NT2/D1 (cell line): ENCODE results near the gene SCRN2.
A peak's percentile ranks its signal among the peaks of the same experiment; 100 is the strongest.

ENCODE experiments used
- DNase-seq: peaks from one replicate; pipeline ENCODE4 v3.0.0-alpha.2; 2011; ENCODE audit warnings: low read depth, low spot score
- H3K27me3 ChIP-seq: 2 replicates; pipeline ENCODE4 v1.6.0; 2011; ENCODE audit warnings: mild to moderate bottlenecking; ENCODE audit not compliant: insufficient read length, insufficient read depth
- H3K36me3 ChIP-seq: 2 replicates; pipeline ENCODE4 v1.6.1; 2011; ENCODE audit warnings: mild to moderate bottlenecking, low read length, mixed read lengths; ENCODE audit not compliant: insufficient read depth, insufficient read length
- H3K4me1 ChIP-seq: 2 replicates; pipeline ENCODE4 v1.5.1; 2011; ENCODE audit not compliant: insufficient read depth, insufficient read length
- H3K4me3 ChIP-seq: 2 replicates; pipeline ENCODE4 v1.5.1; 2011; ENCODE audit warnings: low read depth; ENCODE audit not compliant: insufficient read length
- H3K9ac ChIP-seq: 2 replicates; pipeline ENCODE4 v1.6.0; 2011; ENCODE audit warnings: low read depth; ENCODE audit not compliant: insufficient read length
- H3K9me3 ChIP-seq: 2 replicates; pipeline ENCODE4 v1.5.1; 2011; ENCODE audit warnings: mild to moderate bottlenecking, low read length; ENCODE audit not compliant: insufficient read depth
- SUZ12 ChIP-seq: IDR thresholded peaks from 2 replicates; pipeline ENCODE4 v1.6.1; 2011; ENCODE audit not compliant: insufficient read length, insufficient read depth; ENCODE audit errors: extremely low read depth
- YY1 ChIP-seq: IDR thresholded peaks from 2 replicates; pipeline ENCODE4 v1.6.1; 2011; ENCODE audit not compliant: insufficient read length, insufficient read depth
- ZNF274 ChIP-seq: IDR thresholded peaks from 2 replicates; pipeline ENCODE4 v1.6.1; 2011; ENCODE audit warnings: mild to moderate bottlenecking, low read depth, low read length

SCRN2 gene

DNA sequence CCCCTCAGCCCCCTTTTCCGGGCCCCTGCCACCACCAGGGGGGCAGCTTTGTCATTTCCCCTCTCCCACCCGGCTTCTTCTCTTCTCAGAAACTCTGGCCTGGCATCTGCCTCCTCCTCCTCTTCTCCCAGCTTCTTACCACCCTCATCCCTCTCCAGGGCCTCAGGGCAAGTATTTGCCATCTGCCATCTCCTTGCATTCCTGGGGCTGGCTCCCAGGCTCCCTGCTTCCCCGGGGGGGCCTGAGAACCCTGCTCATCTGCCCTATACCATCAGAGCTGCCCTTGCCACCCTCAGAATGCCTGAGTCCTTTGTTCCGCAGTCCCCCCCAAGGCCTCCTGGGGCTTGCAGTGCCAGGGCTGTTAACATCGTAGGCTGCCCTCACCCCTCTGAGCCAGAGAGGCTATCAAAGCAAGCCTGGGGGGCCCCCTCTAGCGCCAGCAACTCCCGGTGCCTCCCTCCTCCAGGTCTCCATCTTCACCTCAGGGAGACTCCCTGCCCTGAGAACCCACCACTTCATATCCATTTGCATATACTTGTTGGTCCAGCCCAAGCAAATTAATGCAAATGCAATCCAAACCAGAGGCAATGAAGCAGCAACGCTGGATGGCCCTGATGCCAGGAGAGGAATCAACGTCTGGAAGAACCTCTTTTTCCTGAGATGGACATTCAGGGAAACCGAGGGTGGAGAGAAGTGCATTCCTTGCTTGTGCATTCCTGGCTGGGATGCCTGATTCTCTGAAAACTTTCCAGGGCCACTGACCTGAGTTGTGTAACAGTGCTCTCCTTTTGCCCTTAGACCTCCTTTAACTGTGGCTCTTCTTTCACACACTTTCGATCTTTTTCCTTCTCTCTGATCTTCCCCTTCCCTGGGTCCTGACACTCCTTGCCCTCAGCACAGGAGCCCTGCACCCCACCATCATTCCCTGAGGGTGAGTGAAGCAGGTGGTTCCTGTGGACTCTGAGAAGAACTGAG, 34.2 kb upstream of the SCRN2 start:
- H3K4me3 ChIP-seq: no peak overlapping the region
- no peaks in the 10 kb centered on the region for H3K9me3 ChIP-seq
- no peak for DNase-seq
- no peaks in the 10 kb centered on the region for H3K36me3 ChIP-seq
- peaks cover 15% of the 10 kb centered on the region for H3K27me3 ChIP-seq
- no peak overlapping the region for H3K9ac ChIP-seq
- peaks cover 27% of the 10 kb centered on the region for H3K4me1 ChIP-seq
- TF ChIP-seq ZNF274: no peak
- no peak for TF ChIP-seq YY1
- no peak for TF ChIP-seq SUZ12

DNA sequence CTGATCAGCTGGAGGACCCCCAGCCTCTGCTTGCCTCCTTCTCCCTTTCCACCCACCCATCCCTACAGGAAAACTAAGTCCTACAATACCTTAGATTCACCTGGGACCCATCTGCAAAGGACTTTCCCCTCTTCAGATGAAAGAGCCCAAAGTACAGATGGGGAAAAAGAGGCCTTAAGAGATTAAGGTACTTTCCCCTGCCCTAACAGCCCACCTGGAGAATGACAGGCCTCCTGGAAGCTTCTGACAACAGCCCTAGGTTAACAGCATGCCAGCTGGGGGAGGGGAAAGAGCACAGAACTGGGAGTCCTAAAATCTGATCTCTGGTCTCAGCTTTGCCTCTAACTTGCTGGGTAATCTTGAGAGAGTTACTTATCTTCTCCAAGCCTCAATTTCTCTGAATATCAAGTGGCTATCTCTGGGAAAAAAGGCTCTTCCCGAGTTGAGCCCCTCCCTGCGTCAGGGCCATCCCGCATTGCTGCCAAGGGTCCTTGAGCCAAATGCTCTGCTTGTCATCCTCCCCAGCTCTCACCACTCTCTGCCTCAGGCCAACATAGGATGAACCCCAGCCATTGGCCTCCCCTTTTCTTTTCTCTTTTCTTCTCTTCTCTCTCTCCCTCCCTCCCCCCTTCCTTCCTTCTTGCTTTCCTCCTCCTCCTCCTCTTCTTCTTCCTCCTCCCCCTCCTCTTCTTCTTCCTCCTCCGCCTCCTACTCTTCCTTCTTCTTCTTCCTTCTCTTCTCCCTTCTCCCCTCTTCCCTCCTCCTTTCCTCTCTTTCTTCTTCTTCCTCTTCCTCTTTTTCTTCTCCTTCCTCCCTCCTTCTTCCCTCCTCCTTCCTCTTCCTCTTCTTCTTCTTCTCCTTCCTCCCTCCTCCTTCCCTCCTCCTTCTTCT, 32.4 kb upstream of the SCRN2 start:
- no peak for TF ChIP-seq YY1
- TF ChIP-seq ZNF274: no peak
- TF ChIP-seq SUZ12: no peak
- H3K4me1 ChIP-seq: peaks cover 29% of the 10 kb centered on the region
- H3K9ac ChIP-seq: peak overlapping the region; percentile 16
- DNase-seq: no peak
- H3K4me3 ChIP-seq: no peak overlapping the region
- no peaks in the 10 kb centered on the region for H3K9me3 ChIP-seq
- peaks cover 15% of the 10 kb centered on the region for H3K27me3 ChIP-seq
- H3K36me3 ChIP-seq: no peaks in the 10 kb centered on the region

DNA sequence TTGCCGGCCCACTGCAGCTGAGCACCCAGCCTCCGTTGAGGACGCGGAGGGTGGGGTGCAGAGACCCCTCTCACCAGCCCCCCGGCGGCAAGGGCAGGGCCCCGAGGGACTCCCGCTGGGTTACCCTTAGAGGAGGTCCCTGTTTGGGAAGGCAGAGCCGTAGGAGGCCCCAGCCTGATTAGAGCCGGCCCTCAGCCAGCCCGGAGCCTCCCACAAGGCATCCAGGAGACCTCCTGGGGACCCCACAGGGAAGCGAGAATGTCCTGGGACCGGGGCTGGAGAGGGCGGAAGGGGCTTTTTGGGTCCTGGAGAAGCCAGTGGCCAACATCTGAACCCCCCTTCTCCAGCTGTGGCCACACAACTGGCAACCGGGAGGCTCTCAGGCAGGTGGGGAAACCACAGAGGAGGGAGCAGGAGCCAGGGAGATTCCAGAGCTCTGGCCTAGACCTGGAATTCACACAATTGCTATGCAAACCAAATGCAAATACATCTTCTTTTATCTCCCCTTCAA, 31.6 kb upstream of the SCRN2 start:
- DNase-seq: peak; percentile 20
- H3K4me1 ChIP-seq: peaks cover 22% of the 10 kb centered on the region
- peak overlapping the region; percentile 68 for H3K9ac ChIP-seq
- H3K36me3 ChIP-seq: no peaks in the 10 kb centered on the region
- H3K4me3 ChIP-seq: peak overlapping the region; percentile 19
- TF ChIP-seq SUZ12 (no peak), ZNF274 (no peak), YY1 (no peak)
- peaks cover 15% of the 10 kb centered on the region for H3K27me3 ChIP-seq
- no peaks in the 10 kb centered on the region for H3K9me3 ChIP-seq

DNA sequence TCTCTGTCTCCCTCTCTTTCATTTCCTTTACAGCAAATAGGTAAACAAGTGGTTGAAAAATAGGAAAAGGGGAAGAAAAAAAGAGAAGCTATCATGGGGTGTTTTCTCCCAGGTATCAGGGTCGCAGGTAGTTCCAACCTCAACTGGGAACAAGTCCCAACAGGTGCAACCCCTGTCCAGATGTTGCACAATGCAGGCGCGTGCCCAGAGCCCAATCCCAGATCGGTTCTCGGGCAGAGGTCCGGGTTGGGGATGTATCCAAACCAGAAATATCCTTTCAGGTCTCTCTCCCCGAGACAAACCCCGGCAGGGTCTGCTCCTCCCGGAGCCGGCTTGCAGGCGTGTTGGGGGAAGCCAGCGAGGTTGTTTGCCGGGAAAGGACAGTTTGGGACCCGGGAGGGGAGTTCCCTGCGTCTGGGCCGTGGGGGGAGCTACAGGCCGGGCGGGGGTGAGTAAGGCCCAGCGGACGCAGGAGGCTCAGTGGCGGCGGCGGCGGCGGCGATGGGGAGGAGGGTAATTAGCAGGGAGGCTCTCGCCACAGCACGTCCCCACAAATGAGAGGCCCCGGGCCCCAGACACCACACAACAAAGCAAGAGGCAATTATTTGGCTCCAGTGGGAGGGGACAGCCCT, 31.1 kb upstream of the SCRN2 start:
- peak overlapping the region; percentile 19 for H3K4me3 ChIP-seq
- peak overlapping the region; percentile 68 for H3K9ac ChIP-seq
- no peak for DNase-seq
- H3K4me1 ChIP-seq: peaks cover 18% of the 10 kb centered on the region
- no peaks in the 10 kb centered on the region for H3K9me3 ChIP-seq
- H3K36me3 ChIP-seq: no peaks in the 10 kb centered on the region
- H3K27me3 ChIP-seq: peaks cover 15% of the 10 kb centered on the region
- TF ChIP-seq SUZ12 (no peak), YY1 (no peak), ZNF274 (no peak)

DNA sequence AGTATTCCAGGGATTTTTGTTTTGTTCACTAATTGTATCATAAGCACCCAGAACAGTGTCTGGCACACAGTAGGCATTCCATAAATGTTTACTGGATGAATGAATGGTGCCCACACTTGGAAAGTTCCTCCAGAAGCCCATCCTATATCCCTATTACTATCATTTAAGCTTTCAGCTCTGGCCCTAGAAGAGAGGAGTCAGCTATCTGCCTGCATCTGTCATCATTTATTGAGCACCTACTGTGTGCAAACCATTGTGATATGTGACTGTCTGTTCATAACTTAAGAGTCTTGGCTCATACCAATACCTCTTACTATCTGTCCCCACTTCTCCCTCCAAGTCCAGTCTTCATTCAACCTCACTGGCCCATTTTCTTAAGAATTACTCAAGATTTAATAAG, 30.0 kb upstream of the SCRN2 start:
- no peaks in the 10 kb centered on the region for H3K9me3 ChIP-seq
- H3K4me3 ChIP-seq: no peak overlapping the region
- no peak for TF ChIP-seq ZNF274
- no peak for TF ChIP-seq SUZ12
- no peak for TF ChIP-seq YY1
- no peak overlapping the region for H3K9ac ChIP-seq
- H3K36me3 ChIP-seq: no peaks in the 10 kb centered on the region
- H3K27me3 ChIP-seq: peaks cover 15% of the 10 kb centered on the region
- DNase-seq: no peak
- H3K4me1 ChIP-seq: peaks cover 17% of the 10 kb centered on the region

DNA sequence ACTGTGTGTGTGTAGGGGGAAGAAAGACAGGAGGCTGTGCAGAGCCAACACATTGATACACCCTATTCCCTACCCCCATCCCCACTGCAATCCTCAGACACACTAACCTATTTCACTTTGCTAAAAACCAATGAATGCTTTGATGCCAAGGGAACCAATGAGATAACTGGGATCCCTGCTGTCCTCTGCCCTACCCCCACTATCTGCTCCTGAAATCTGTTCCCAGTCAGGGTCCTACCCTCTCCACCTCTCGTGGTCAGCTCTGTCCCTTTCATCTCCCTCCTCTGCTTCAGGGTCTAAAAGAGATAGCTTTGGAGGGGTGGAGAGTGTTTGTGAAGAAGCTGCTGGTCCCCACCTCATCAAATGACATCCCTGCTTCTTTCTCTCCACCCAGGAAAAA, 29.0 kb upstream of the SCRN2 start:
- H3K9ac ChIP-seq: no peak overlapping the region
- peaks cover 18% of the 10 kb centered on the region for H3K27me3 ChIP-seq
- H3K4me3 ChIP-seq: no peak overlapping the region
- no peaks in the 10 kb centered on the region for H3K9me3 ChIP-seq
- no peaks in the 10 kb centered on the region for H3K36me3 ChIP-seq
- TF ChIP-seq SUZ12 (no peak), ZNF274 (no peak), YY1 (no peak)
- DNase-seq: no peak
- H3K4me1 ChIP-seq: peaks cover 11% of the 10 kb centered on the region

DNA sequence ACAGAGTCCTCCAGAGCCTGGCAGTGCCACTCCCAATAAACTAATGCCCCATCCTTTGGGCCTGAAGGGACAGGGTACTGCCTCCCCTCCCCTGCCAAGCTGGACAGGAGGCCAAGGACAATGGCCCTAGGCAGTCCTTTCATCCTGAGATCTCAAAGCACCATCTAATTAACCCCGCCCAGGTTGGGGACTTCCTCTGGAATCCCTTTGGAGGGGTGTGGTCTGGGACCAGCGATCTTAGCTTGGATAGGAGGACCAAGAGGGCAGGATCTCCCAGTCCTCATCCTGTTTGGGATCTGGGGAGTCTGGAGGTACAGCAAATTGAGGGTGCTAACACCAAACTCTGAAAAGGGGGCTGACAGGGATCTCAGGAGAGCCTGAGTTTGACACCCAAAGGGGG, 28.0 kb upstream of the SCRN2 start:
- no peak for TF ChIP-seq ZNF274
- no peak for TF ChIP-seq SUZ12
- TF ChIP-seq YY1: no peak
- Histone ChIP-seq H3K27me3 (peaks cover 18% of the 10 kb centered on the region), H3K9me3 (no peaks in the 10 kb centered on the region), H3K4me1 (peaks cover 10% of the 10 kb centered on the region), H3K9ac (no peak overlapping the region), H3K4me3 (no peak overlapping the region), H3K36me3 (no peaks in the 10 kb centered on the region)
- no peak for DNase-seq
